ENCODE data around the gene DIS3.
"Not testable (repeated sequence)": the region's sequence is repeated elsewhere in the genome, so short reads cannot be mapped to it uniquely, and the experiment has no call there.

DIS3 gene

DNA sequence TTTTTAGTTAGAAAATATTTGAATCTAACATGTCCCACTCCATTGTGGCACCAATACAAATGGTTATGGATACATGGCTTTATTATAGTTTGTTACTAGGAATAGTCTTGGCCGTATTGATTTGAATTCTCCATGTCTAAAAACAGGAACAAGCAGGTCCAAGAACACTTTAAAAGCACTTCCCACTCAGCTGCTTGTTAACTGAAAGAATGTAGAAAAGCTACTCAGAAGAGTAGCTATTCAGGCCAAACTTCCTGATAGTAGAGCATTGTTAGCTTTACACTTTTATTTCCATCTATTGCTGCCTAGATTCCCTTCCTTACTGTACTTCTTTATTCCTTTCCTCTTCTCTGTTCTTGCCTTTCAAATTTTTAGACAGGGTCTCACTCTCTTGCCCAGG lies 7.1 kb upstream of the DIS3 start:
- in situ Hi-C loops (cut with MboI; ENCODE audit: low sequenced_read_pairs): no loop called here
- Histone ChIP-seq H3K4me1 (no peaks in the 10 kb centered on the region; the same call in 1 of the 2 replicates), H3K27me3 (ENCODE audit: low read depth) (no peaks in the 10 kb centered on the region), H3K9me3 (no peaks in the 10 kb centered on the region), H3K36me3 (replicated peaks) (peaks cover 16% of the 10 kb centered on the region), H3K4me3 (no peak overlapping the region)
- DNase-seq (ENCODE audit: low spot score in 2 of 2): no peak

- H3K36me3 ChIP-seq (replicated peaks): peaks cover 11% of the 10 kb centered on the region; the same call in 1 of the 2 replicates
- H3K4me3 ChIP-seq; in situ Hi-C loops (cut with MboI; ENCODE audit: low sequenced_read_pairs): not testable (repeated sequence)
Measured at GRCh38 chr13:72784679-72785078, 3.0 kb upstream of the DIS3 start.

DNA sequence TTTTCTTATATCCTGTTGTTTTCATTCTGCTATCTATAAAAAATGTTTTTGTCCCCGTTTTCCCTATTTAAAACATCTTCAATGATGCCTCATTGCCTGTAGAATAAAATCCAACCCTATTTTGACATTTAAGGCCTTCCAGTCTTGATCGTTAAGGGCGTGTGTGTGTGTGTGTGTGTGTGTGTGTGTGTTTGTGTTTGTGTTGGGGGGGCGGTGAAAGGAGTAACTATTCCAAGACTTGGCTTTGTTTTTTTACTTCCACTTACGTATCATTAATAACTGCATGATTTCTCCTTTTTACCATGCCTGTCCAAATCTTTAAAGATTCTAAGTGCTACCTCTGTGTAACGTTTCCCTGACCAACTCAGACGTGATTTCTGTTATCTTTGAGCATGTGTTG lies 1.0 kb upstream of the DIS3 start:
- H3K27me3 ChIP-seq (ENCODE audit: low read depth): no peaks in the 10 kb centered on the region
- H3K36me3 ChIP-seq (replicated peaks): peaks cover 21% of the 10 kb centered on the region
- peak in 1 of 2 experiments; percentile 18 for DNase-seq (ENCODE audit: low spot score in 2 of 2)

More at GRCh38 chr13:72784679-72785078, 3.0 kb upstream of the DIS3 start:
- not testable (repeated sequence) for DNase-seq (ENCODE audit: low spot score in 2 of 2); H3K27me3 ChIP-seq (ENCODE audit: low read depth); H3K9me3 ChIP-seq; H3K4me1 ChIP-seq

DNA sequence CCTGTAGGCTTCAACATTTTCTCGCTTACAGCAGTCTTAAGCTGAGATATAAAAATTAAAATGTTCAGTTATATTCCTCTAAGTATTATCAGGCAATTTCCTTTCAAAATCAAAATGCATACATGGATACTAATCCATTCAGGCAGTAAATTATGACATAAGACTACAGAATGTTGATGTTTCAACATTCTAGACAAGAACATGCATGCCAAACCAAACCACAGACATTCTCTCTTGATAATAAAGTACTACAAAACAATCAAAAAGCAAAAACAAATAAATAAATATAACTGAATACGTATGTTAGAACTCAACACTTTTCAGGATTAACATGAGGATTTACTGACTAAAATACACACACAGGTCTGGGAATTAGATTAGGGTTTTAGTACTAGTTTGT lies 7.7 kb downstream of the DIS3 start:
- in situ Hi-C loops (cut with MboI; ENCODE audit: low sequenced_read_pairs): no loop called here
- Histone ChIP-seq H3K27me3 (ENCODE audit: low read depth) (no peaks in the 10 kb centered on the region), H3K4me3 (no peak overlapping the region), H3K36me3 (replicated peaks) (peaks cover 80% of the 10 kb centered on the region), H3K4me1 (no peaks in the 10 kb centered on the region), H3K9me3 (no peaks in the 10 kb centered on the region)
- no peak for DNase-seq (ENCODE audit: low spot score in 2 of 2)

More for the DNA sequence above, 1.0 kb upstream of the DIS3 start:
- H3K4me1 ChIP-seq: peaks cover 14% of the 10 kb centered on the region
- H3K4me3 ChIP-seq: peak overlapping the region; percentile 76
- no peaks in the 10 kb centered on the region for H3K9me3 ChIP-seq
- in situ Hi-C loops (cut with MboI; ENCODE audit: low sequenced_read_pairs): no loop called here

DNA sequence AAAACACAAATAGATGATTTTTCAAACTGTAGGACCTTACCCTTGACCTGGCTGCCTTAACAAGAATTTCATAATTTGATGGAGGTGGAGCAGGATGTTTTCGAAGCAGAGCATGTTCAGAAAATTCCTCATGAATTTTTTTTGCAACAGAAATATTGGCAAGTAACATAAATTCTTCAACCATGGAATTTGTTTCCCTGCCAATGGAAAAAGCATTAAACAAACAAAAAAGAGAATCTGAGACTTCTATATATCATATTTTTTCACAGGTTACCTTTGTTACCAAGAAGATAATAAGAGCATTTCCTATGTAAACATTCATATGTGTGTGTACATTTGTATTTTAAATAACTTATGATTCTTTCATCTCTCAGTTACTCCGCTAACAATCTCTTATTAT lies 18.3 kb downstream of the DIS3 start:
- Histone ChIP-seq H3K4me1 (no peaks in the 10 kb centered on the region), H3K27me3 (ENCODE audit: low read depth) (no peaks in the 10 kb centered on the region), H3K9me3 (no peaks in the 10 kb centered on the region), H3K36me3 (replicated peaks) (peaks cover 93% of the 10 kb centered on the region), H3K4me3 (no peak overlapping the region)
- DNase-seq (ENCODE audit: low spot score in 2 of 2): no peak
- in situ Hi-C loops (cut with MboI; ENCODE audit: low sequenced_read_pairs): no loop called here

- no peak for DNase-seq (ENCODE audit: low spot score in 2 of 2)
- Histone ChIP-seq H3K27me3 (ENCODE audit: low read depth) (no peaks in the 10 kb centered on the region), H3K4me3 (no peak overlapping the region), H3K4me1 (no peaks in the 10 kb centered on the region), H3K9me3 (no peaks in the 10 kb centered on the region), H3K36me3 (replicated peaks) (peaks cover 88% of the 10 kb centered on the region)
- in situ Hi-C loops (cut with MboI; ENCODE audit: low sequenced_read_pairs): no loop called here
Measured at GRCh38 chr13:72760189-72760588, 21.5 kb downstream of the DIS3 start.

DNA sequence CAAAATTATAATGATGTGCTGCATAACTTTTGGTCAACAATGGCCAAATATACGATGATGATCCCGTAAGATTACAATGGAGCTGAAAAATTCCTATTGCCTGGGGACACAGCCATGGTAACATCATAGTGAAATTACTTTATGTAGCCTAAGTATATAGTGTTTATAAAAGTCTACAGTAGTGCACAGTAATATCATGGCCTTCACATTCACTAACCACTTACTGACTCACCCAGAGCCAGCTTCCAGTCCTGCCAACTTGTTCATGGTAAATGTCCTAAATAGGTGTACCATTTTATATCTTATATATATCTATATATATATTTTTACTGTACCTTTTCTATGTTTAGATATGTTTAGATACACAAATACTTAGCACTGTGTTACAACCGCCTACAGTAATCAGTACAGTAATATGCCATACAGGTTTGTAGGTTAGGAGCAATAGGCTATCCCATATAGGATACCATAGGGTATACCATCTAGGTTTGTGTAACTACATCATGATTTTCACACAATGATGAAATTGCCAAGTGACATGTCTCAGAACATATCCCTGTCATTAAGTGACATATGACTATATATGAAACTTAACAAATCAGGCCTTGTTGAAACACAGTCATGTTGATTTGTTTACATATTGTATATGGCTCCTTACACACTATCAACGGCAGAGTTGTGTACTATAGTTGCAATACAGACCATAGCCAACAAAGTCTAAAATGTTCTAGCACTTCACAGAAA lies 23.7 kb downstream of the DIS3 start:
- Histone ChIP-seq H3K27me3 (ENCODE audit: low read depth) (no peaks in the 10 kb centered on the region), H3K4me1 (no peaks in the 10 kb centered on the region), H3K9me3 (no peaks in the 10 kb centered on the region), H3K36me3 (replicated peaks) (peaks cover 91% of the 10 kb centered on the region), H3K4me3 (no peak overlapping the region)
- DNase-seq (ENCODE audit: low spot score in 2 of 2): no peak
- in situ Hi-C loops (cut with MboI; ENCODE audit: low sequenced_read_pairs): no loop called here

- Histone ChIP-seq H3K36me3 (replicated peaks) (peaks cover 85% of the 10 kb centered on the region), H3K27me3 (ENCODE audit: low read depth) (no peaks in the 10 kb centered on the region), H3K9me3 (no peaks in the 10 kb centered on the region), H3K4me1 (no peaks in the 10 kb centered on the region), H3K4me3 (no peak overlapping the region)
- in situ Hi-C loops (cut with MboI; ENCODE audit: low sequenced_read_pairs): no loop called here
- no peak for DNase-seq (ENCODE audit: low spot score in 2 of 2)
Measured at GRCh38 chr13:72754111-72754510, 27.6 kb downstream of the DIS3 start.

GRCh38 chr13:72751220-72751619 lies 30.5 kb downstream of the DIS3 start:
- peaks cover 91% of the 10 kb centered on the region for H3K36me3 ChIP-seq (replicated peaks)

GRCh38 chr13:72745260-72745659 lies 36.4 kb downstream of the DIS3 start:
- no peak overlapping the region for H3K4me3 ChIP-seq
- in situ Hi-C loops (cut with MboI; ENCODE audit: low sequenced_read_pairs): no loop called here

More at GRCh38 chr13:72751220-72751619, 30.5 kb downstream of the DIS3 start:
- Histone ChIP-seq H3K9me3 (no peaks in the 10 kb centered on the region), H3K4me3 (no peak overlapping the region), H3K27me3 (ENCODE audit: low read depth) (no peaks in the 10 kb centered on the region), H3K4me1 (no peaks in the 10 kb centered on the region)
- in situ Hi-C loops (cut with MboI; ENCODE audit: low sequenced_read_pairs): no loop called here
- DNase-seq (ENCODE audit: low spot score in 2 of 2): no peak

GRCh38 chr13:72740015-72740414 lies 41.7 kb downstream of the DIS3 start:
- in situ Hi-C loops (cut with MboI; ENCODE audit: low sequenced_read_pairs): no loop called here
- Histone ChIP-seq H3K36me3 (replicated peaks) (peaks cover 54% of the 10 kb centered on the region), H3K4me1 (no peaks in the 10 kb centered on the region), H3K9me3 (no peaks in the 10 kb centered on the region), H3K4me3 (no peak overlapping the region), H3K27me3 (ENCODE audit: low read depth) (no peaks in the 10 kb centered on the region)
- DNase-seq (ENCODE audit: low spot score in 2 of 2): no peak

More at GRCh38 chr13:72745260-72745659, 36.4 kb downstream of the DIS3 start:
- Histone ChIP-seq H3K9me3 (no peaks in the 10 kb centered on the region), H3K27me3 (ENCODE audit: low read depth) (no peaks in the 10 kb centered on the region), H3K36me3 (replicated peaks) (peaks cover 59% of the 10 kb centered on the region), H3K4me1 (no peaks in the 10 kb centered on the region)
- DNase-seq (ENCODE audit: low spot score in 2 of 2): no peak

DNA sequence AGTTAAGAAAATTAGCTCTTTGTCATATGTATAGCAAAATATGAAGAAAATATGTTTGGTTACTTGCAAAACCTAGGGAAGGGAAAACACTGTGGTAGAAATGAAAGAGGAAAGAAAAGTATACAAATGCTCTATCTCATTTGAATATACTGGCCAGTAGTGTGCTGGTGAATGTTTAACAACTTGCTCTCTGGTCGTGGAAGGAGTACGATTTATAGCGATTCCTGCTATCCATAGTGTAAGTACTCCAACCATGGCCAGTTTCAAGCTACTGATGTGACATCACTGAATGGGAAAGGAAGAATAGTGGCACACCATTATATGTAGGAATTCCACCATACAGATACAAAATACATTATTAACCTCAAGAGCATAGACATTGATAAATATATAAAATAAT lies 44.7 kb downstream of the DIS3 start:
- no peaks in the 10 kb centered on the region for H3K27me3 ChIP-seq (ENCODE audit: low read depth)
- no peak for DNase-seq (ENCODE audit: low spot score in 2 of 2)
- in situ Hi-C loops (cut with MboI; ENCODE audit: low sequenced_read_pairs): no loop called here
- H3K36me3 ChIP-seq (replicated peaks): peaks cover 64% of the 10 kb centered on the region
- H3K4me1 ChIP-seq: no peaks in the 10 kb centered on the region
- no peaks in the 10 kb centered on the region for H3K9me3 ChIP-seq
- H3K4me3 ChIP-seq: no peak overlapping the region

DNA sequence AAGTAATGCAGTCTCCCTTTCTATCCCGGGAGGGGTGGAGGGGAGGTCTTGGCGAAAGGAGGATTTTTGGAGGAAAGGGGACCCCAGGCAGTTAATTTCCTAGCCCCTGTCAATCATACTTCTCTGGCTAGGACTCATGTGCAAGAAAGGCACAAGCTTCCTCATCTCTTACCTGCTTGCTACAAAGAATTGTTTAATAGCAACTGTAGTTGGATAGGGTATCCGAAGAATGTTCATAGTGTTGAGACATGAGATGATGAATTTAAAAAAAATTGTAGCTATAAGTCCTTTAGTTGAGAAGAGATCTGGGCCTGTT lies 53.5 kb downstream of the DIS3 start:
- DNase-seq (ENCODE audit: low spot score in 2 of 2): no peak
- Histone ChIP-seq H3K4me3 (peak overlapping the region; percentile 71), H3K36me3 (replicated peaks) (peaks cover 36% of the 10 kb centered on the region), H3K27me3 (ENCODE audit: low read depth) (no peaks in the 10 kb centered on the region), H3K4me1 (peaks cover 21% of the 10 kb centered on the region), H3K9me3 (no peaks in the 10 kb centered on the region)
- in situ Hi-C loops (cut with MboI; ENCODE audit: low sequenced_read_pairs): no loop called here

DNA sequence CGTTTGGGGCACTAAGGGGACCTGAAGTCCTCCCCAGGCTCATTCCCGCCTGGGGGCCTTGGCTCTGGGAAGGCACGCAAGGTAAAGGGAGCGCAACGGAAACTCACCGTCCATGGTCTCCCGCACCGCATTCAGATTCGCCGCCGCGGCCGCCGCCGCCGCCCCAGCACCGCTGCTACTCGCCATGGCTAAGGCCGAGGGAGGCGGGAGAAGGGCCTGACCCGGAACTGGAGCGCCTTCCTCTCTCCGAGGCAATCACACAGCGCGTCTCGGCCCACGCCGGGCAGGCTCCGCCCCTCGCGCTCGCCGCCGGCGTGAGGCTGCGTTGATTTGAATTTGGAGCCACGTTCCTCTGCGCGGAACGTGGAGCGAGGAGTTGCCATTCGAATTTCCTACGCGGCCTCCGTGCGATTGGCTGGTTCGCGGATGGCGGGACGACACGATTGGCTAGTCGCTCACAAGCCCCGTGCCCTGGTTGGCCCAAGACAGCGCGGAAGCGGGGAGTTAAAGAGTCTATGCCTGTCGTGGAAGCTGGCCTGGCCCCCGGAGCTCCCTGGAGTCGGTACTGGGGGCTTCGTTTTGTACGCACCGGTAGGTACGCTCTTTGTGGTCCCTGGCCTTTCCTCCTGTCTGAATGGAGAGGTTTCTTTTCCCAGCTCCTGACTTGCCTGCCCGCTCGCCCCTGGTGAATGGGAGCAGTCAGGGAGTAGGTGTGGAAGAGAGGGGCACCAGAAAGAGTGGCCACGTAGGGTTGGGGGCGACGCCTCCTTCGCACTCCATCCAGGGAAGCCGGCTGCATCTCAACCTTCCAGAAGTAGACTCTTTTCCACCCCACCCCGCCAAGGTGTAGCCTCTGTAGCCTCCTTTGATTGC lies 54.0 kb downstream of the DIS3 start, which contains the start of the genes BORA and MZT1:
Gene BORA, plus strand, starts transcription at position 507 of the 873 bp plus-strand sequence. CDS start 1,018 bp downstream, outside the sequence.
Gene MZT1, minus strand, starts transcription at position 213 of the 873 bp plus-strand sequence. Its CDS starts 27 bp downstream, at position 186.
- in situ Hi-C loops (cut with MboI; ENCODE audit: low sequenced_read_pairs): no loop called here
- Histone ChIP-seq H3K9me3 (no peaks in the 10 kb centered on the region), H3K4me1 (peaks cover 21% of the 10 kb centered on the region), H3K27me3 (ENCODE audit: low read depth) (no peaks in the 10 kb centered on the region), H3K4me3 (peak within 1 kb of the TSS; percentile 71), H3K36me3 (replicated peaks) (peaks cover 33% of the 10 kb centered on the region)
- DNase-seq (ENCODE audit: low spot score in 2 of 2): peak; percentile 93 to 97

Measured in HAP-1 (cell line).